ENCODE data around the gene CIART.
"Not testable (repeated sequence)": the region's sequence is repeated elsewhere in the genome, so short reads cannot be mapped to it uniquely, and the experiment has no call there.

CIART gene

GRCh38 chr1:150281758-150282557 is at the start of gene CIART:
TSS of gene CIART (plus strand) at chr1:150282554. CDS start at chr1:150283268, 714 bp downstream.
- Histone ChIP-seq H3K4me3 (ENCODE audit: low read depth in 1 of 2, low read length in 1 of 2) (peak within 1 kb of the TSS; percentile 49 to 67), H3K9me3 (no peaks in the 10 kb centered on the region)
- no peak for TF ChIP-seq CTCF (IDR thresholded peaks at IDR 0.05)

GRCh38 chr1:150232921-150233320 is 49.4 kb upstream of the CIART start:
- not testable (repeated sequence) for H3K27me3 ChIP-seq; H3K36me3 ChIP-seq; H3K9me3 ChIP-seq; H3K4me3 ChIP-seq (ENCODE audit: low read depth in 1 of 2, low read length in 1 of 2)
- Histone ChIP-seq H3K27ac (peak overlapping the region; percentile 93), H3K4me1 (ENCODE audit: control insufficient read depth in 1 of 2, insufficient read depth in 1 of 2, low read depth in 1 of 2, low read length in 1 of 2) (peaks cover 25 to 30% of the 10 kb centered on the region in 2 experiments)

More at GRCh38 chr1:150281758-150282557, at the start of gene CIART:
- Histone ChIP-seq H3K4me1 (ENCODE audit: control insufficient read depth in 1 of 2, insufficient read depth in 1 of 2, low read depth in 1 of 2, low read length in 1 of 2) (peaks cover 20 to 22% of the 10 kb centered on the region in 2 experiments), H3K27me3 (peaks cover 72% of the 10 kb centered on the region), H3K36me3 (no peaks in the 10 kb centered on the region), H3K27ac (no peak within 1 kb of the TSS)

- no peaks in the 10 kb centered on the region for H3K9me3 ChIP-seq
- H3K27me3 ChIP-seq: no peaks in the 10 kb centered on the region
- no peak for TF ChIP-seq CTCF (IDR thresholded peaks at IDR 0.05)
- H3K4me1 ChIP-seq (ENCODE audit: control insufficient read depth in 1 of 2, insufficient read depth in 1 of 2, low read depth in 1 of 2, low read length in 1 of 2): peaks cover 25 to 30% of the 10 kb centered on the region in 2 experiments
- H3K27ac ChIP-seq: peak overlapping the region; percentile 93
- peak overlapping the region; percentile 90 to 98 for H3K4me3 ChIP-seq (ENCODE audit: low read depth in 1 of 2, low read length in 1 of 2)
- no peaks in the 10 kb centered on the region for H3K36me3 ChIP-seq
Measured at GRCh38 chr1:150233359-150234308, 48.7 kb upstream of the CIART start.

- Histone ChIP-seq H3K4me1 (ENCODE audit: control insufficient read depth in 1 of 2, insufficient read depth in 1 of 2, low read depth in 1 of 2, low read length in 1 of 2) (peaks cover 25 to 30% of the 10 kb centered on the region in 2 experiments), H3K27ac (peak overlapping the region; percentile 93), H3K27me3 (no peaks in the 10 kb centered on the region), H3K36me3 (no peaks in the 10 kb centered on the region), H3K9me3 (no peaks in the 10 kb centered on the region), H3K4me3 (ENCODE audit: low read depth in 1 of 2, low read length in 1 of 2) (peak overlapping the region; percentile 90 to 98)
- TF ChIP-seq CTCF (IDR thresholded peaks at IDR 0.05): no peak
Measured at GRCh38 chr1:150234309-150234565, 48.1 kb upstream of the CIART start.

- no peaks in the 10 kb centered on the region for H3K27me3 ChIP-seq
- no peaks in the 10 kb centered on the region for H3K9me3 ChIP-seq
- peak overlapping the region; percentile 90 to 98 for H3K4me3 ChIP-seq (ENCODE audit: low read depth in 1 of 2, low read length in 1 of 2)
- TF ChIP-seq CTCF (IDR thresholded peaks at IDR 0.05): no peak
- H3K4me1 ChIP-seq (ENCODE audit: control insufficient read depth in 1 of 2, insufficient read depth in 1 of 2, low read depth in 1 of 2, low read length in 1 of 2): peaks cover 25 to 30% of the 10 kb centered on the region in 2 experiments
- peak overlapping the region; percentile 93 for H3K27ac ChIP-seq
- no peaks in the 10 kb centered on the region for H3K36me3 ChIP-seq
Measured at GRCh38 chr1:150234566-150235293, 47.6 kb upstream of the CIART start.
